B cell (primary cell): ENCODE measurements around the gene COL21A1.

Experiments
- CTCF ChIP-seq: fragments of 200-600 bp; IDR thresholded peaks from one replicate; pipeline ENCODE4 v1.8.0; 2022; ENCODE audit warnings: antibody characterized with exemption, mild to moderate bottlenecking
- EZH2 ChIP-seq: IDR thresholded peaks from 2 replicates; pipeline ENCODE4 v1.6.1; 2012; ENCODE audit warnings: borderline replicate concordance, low read depth, mild to moderate bottlenecking, moderate library complexity, low read length; ENCODE audit not compliant: insufficient read depth, poor library complexity, severe bottlenecking

- TF ChIP-seq CTCF, result no peak
- no peak for TF ChIP-seq EZH2
Observed at GRCh38 chr6:56241124-56241802, 6.1 kb downstream of the COL21A1 start.
